Skin epidermis (tissue), 12 donors: Measurements from ENCODE around the gene TMTC2.

Experiments used
- H3K27ac ChIP-seq, 21 experiments: fragments of 200-600 bp; sonication (generic) in 11 of 21; one replicate each; pipeline ENCODE4 v1.5.0; 2020; ENCODE audit warnings: mild to moderate bottlenecking in 3 of 21, inconsistent platforms in 2 of 21, moderate library complexity in 2 of 21
- H3K4me3 ChIP-seq, 7 experiments: fragments of 200-600 bp; sonication (generic) in 2 of 7; one replicate each; pipeline ENCODE4 v1.5.0; 2020; ENCODE audit warnings: inconsistent platforms in 2 of 7, mild to moderate bottlenecking in 2 of 7, moderate library complexity in 1 of 7

TMTC2 gene

GRCh38 chr12:83027021-83027723, 340.5 kb downstream of the TMTC2 start:
- Histone ChIP-seq H3K4me3 (no peak overlapping the region), H3K27ac (no peak overlapping the region)

- Histone ChIP-seq H3K27ac (no peak overlapping the region), H3K4me3 (no peak overlapping the region)
These were observed 344.5 kb downstream of the TMTC2 start for GRCh38 chr12:83031196-83031595.

DNA sequence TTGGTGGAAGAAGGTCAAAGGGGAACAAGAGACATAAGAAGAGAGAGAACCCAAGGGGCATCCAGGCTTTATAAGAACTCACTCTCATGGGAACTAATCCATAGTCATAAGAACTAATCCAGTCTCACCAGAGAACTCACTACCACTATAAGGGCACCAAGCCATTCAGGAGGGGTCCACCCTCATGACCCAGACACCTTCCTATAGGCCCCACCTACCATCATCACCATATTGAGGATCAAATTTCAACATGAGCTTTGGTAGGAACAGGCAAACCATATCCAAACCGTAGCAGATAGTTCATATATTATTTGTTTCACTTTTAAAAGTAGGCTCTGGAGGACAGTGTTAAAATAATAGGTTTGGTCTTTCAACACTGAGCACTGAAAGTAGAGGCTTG, 350.1 kb downstream of the TMTC2 start:
- H3K4me3 ChIP-seq, result no peak overlapping the region
- H3K27ac ChIP-seq, result no peak overlapping the region

DNA sequence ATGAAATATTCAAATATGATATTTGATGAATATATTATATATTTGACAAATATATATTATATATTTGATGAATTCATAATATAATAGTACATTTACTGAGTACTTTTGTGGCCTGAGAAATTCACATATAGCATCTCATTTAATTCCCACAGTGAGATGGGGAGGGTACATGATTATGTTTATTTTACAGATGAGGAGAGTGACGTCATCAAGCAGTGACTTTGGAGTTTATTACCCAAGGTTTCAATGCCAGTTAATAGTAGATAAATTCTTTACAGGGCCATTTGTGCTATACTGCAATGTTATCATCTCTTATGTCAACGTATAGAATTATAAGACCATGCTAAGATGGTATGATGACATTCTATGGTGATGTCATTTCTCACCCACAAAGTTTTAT, 352.7 kb downstream of the TMTC2 start:
- Histone ChIP-seq H3K4me3 (no peak overlapping the region), H3K27ac (no peak overlapping the region)

DNA sequence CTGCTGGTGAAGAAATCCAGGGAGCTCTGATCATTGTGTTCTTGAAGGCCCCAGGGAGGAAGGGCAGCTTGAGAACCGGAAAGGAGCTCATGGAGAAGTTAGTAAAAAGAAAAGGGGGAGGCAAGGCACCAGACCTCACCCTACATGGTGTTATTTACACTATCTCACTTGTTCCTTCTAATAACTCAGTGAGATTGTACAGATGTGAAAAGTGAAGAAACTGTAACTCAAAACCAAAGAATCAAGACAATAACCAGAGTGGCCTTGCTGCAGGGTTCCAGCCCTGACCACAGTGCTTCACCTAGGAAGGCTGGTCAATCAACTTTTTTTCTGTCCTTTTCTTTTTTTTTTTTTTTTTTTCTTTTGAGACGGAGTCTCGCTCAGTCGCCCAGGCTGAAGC, 353.6 kb downstream of the TMTC2 start:
- no peak overlapping the region for H3K4me3 ChIP-seq
- H3K27ac ChIP-seq, result no peak overlapping the region

DNA sequence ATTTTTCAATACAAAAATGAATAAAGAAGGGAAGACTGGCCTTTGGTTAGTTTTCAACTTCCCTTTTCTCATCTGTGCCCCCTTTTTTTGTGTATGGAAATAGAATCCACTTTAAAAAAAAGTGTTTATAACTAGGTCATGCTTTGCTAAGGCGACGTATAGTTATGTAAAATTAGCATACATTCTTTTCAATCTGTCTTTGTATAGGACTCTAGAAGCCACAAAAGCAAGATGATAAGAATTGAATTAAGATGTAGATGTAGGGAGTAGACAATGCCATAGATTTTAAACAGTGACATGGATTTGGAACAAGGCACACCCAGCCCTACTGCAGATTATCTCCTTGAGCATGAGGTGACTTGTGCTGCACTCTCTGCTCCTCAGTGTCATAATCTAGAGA, 354.3 kb downstream of the TMTC2 start:
- Histone ChIP-seq H3K27ac (no peak overlapping the region), H3K4me3 (no peak overlapping the region)

DNA sequence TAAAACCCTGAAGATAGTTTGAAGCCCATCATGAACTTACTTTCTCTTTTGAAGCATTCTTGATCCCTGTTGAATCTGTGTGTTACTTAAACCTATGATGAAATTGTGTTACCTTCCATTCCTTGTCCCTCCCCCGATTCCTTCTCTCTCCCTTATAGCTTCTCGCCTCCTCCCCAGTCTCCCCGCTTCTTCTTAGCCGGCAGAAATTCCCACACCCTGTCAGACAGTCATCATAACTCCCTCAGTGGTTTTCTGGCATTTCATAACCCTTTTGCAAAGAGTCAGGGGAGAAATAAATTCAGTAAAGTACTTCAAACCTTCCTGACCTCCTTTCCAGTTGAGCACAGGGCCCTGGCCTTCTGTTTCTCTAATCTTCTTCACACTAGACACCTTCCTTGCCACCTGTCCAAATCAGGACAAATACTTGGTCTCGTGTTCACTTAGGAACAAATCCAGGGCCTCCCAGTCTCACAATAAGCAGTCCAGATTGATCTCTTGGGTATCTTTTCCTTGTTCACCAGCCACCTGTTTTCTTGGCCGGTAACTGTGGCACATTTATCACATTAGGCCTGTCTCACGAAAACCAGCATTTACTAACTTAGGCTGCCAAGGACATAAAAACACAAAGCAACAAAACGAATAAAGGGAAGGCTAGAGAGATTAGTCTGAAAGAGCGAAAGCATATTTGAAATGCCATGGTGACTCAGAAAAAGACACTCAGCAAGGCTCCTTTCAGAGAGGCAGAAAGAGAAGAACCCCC, 355.9 kb downstream of the TMTC2 start:
- Histone ChIP-seq H3K4me3 (no peak overlapping the region), H3K27ac (no peak overlapping the region)

GRCh38 chr12:83044736-83045135, 358.0 kb downstream of the TMTC2 start:
- H3K4me3 ChIP-seq, result no peak overlapping the region
- H3K27ac ChIP-seq, result no peak overlapping the region

DNA sequence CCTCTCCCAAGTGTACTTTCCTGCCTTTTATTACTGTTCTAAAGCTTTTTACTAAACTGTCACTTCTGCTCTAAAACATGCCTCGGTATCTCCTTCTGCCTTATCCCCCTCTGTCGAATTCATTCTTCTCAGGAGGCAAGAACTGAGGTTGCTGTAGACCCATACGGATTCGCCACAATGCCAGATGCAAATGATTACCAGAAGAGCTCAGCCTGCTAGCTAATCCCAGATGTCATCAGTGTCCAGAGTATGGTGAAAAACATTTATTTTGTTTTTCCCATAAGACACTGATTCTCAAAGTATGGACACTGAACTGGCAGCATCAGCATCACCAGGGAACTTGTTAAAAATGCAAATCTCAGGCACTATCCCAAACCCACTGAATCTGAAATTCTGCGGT, 359.3 kb downstream of the TMTC2 start:
- no peak overlapping the region for H3K4me3 ChIP-seq
- H3K27ac ChIP-seq, result no peak overlapping the region

DNA sequence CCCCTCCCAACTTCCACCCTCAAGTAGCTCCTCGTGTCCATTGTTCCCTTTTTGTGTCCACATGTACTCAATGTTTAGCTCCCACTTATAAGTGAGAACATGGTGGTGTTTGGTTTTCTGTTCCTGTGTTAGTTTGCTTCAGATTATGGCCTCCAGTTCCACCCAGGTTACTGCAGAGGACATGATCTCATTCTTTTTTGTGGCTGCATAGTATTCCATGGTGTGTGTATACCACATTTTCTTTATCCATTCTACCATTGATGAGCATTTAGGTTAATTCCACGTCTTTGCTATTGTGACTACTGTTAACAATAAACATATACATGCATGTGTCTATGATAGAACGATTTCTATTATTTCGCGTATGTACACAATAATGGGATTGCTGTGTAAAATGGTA, 362.6 kb downstream of the TMTC2 start:
- Histone ChIP-seq H3K27ac (no peak overlapping the region), H3K4me3 (no peak overlapping the region)

DNA sequence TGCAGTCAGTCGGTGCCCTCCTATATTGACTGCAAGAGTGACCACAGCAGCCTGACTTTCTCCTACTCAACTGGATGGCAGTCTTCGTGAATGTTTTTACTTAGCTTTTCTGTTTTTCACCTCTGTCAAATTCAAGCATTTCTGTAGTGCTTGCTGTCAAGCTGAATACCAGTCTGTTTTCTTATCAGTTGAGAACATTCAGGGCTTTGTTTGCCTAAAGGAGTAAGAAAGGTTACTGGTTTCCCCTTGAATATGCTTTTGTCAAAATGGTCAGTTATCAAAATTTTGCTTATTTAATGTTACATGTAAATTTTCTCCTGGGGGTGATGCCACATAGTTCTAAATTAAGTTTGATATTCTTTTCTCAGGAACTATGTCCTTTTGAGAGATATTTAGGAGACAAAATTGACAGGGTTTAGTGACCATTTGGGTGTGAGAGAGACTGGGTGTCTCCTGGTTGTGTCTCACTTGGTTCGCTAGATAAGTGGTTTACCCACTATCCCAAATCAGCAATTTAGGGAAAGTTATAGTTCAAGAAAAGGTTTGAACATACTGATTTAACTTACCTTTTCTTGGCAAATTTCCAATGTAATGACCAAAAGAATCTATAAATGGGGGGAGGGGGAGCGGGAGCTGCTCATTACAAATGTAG, 366.3 kb downstream of the TMTC2 start:
- Histone ChIP-seq H3K27ac (no peak overlapping the region), H3K4me3 (no peak overlapping the region)

- no peak overlapping the region for H3K4me3 ChIP-seq
- no peak overlapping the region for H3K27ac ChIP-seq
These were observed 370.7 kb downstream of the TMTC2 start for GRCh38 chr12:83057436-83057835.

GRCh38 chr12:83059107-83059506, 372.4 kb downstream of the TMTC2 start:
- no peak overlapping the region for H3K4me3 ChIP-seq
- no peak overlapping the region for H3K27ac ChIP-seq

- Histone ChIP-seq H3K27ac (no peak overlapping the region), H3K4me3 (no peak overlapping the region)
These were observed 378.9 kb downstream of the TMTC2 start for GRCh38 chr12:83065562-83065961.

DNA sequence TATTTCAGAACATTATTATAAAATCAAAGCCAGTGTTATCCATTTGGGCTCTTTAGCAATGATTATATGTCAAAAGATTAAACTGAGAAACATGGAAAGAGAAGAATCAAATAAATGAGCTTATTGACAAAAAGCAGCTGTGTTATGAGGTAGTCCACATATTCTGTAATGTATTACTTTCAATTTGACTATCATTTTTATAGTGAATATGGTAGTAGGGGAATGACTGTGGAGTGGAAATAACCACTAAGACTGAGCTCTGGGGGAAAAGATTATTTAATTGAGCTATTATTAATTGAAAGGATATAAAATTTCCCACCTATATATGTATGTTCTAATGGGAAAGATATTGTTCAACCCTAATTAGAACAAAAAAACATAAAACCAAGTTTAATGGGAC, 381.3 kb downstream of the TMTC2 start:
- no peak overlapping the region for H3K4me3 ChIP-seq
- H3K27ac ChIP-seq, result no peak overlapping the region

GRCh38 chr12:83074358-83074894, 387.7 kb downstream of the TMTC2 start:
- Histone ChIP-seq H3K4me3 (no peak overlapping the region), H3K27ac (no peak overlapping the region)

DNA sequence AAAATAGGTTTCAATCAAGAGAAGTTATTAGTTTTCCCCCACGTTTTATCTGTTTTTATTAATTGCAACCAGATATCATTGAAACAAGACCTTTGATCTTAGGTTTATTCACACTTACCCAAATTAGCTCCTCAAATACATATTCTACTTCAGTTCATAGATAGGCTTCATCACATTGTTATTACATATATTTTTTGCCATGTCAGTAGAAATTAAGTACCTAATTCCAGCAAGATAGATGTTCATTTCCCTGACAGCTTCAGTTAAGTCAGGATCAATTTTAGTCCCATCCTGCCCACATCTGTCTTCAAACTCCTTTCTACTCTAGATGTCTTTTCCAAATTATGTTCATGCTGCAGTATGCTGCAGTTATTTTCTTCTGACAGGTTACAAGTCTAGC, 388.8 kb downstream of the TMTC2 start:
- no peak overlapping the region for H3K4me3 ChIP-seq
- H3K27ac ChIP-seq, result no peak overlapping the region

GRCh38 chr12:83077041-83077440, 390.3 kb downstream of the TMTC2 start:
- no peak overlapping the region for H3K4me3 ChIP-seq
- no peak overlapping the region for H3K27ac ChIP-seq

DNA sequence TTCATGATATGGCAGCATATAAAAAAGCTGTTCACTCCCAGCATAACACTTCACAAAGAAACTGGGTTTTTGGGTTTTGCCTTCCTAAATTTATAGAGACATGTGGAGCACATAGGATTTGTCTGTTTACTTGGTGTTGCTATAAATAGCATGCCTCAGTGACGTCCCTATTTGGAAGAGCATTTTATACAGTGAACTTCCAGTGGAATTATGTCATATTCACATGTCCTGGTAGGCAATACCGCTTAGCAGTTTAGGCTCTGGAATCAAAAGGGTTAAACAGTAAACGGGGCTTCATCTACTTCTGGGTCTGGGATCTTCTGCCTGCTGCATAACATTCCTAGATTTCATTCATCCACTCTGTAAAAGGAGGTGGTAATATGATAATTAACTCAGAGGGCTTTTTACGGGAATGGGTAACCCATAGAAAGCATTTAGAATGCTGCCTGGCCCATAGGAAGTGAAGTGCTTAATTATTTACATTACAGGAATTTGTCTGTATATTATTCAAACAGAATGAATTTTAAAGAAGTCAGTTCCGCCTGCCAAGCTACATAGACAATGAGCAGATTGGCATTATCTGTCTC, 396.1 kb downstream of the TMTC2 start:
- H3K4me3 ChIP-seq, result no peak overlapping the region
- H3K27ac ChIP-seq, result no peak overlapping the region

- no peak overlapping the region for H3K27ac ChIP-seq
- H3K4me3 ChIP-seq, result no peak overlapping the region
These were observed 396.9 kb downstream of the TMTC2 start for GRCh38 chr12:83083616-83084015.
